OCI-LY1 (cell line): ENCODE data around the gene GJA9.

Source experiments
- EZH2 ChIP-seq: fragments of 200-600 bp; sonication (generic), shearing (Covaris generic); IDR thresholded peaks from 2 replicates; pipeline ENCODE4 v1.8.0; 2017; ENCODE audit warnings: borderline replicate concordance, mixed run types, mild to moderate bottlenecking, antibody characterized with exemption, low read length, moderate library complexity, mixed read lengths
- TF ChIP-seq, protein P1 (sequence below): fragments of 200-600 bp; sonication (generic), shearing (Covaris generic); IDR thresholded peaks from 2 replicates; pipeline ENCODE4 v1.5.1; 2017; ENCODE audit warnings: mild to moderate bottlenecking, antibody characterized with exemption, low read length, moderate library complexity, mixed read lengths

DNA sequence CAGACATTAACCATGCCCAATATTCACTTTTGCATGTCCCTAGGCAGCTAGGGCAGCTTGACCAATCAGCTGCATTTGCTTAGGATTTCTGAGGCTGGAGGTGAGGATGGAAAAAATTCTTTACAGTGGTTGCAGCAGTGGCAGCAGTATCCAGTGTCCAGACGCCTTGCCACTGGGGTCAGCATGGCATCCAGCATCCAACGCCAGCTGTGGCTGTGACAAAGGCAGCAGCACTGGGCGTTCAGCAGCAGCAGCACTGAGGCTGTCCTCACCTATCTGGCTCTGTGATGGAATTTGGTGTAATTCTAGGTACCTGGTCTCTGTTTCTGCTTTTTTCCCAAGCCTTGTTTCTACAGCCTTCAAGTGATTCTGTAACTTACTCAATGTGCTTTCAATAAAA is 44.7 kb upstream of the GJA9 start:
- TF ChIP-seq, protein P1, sequence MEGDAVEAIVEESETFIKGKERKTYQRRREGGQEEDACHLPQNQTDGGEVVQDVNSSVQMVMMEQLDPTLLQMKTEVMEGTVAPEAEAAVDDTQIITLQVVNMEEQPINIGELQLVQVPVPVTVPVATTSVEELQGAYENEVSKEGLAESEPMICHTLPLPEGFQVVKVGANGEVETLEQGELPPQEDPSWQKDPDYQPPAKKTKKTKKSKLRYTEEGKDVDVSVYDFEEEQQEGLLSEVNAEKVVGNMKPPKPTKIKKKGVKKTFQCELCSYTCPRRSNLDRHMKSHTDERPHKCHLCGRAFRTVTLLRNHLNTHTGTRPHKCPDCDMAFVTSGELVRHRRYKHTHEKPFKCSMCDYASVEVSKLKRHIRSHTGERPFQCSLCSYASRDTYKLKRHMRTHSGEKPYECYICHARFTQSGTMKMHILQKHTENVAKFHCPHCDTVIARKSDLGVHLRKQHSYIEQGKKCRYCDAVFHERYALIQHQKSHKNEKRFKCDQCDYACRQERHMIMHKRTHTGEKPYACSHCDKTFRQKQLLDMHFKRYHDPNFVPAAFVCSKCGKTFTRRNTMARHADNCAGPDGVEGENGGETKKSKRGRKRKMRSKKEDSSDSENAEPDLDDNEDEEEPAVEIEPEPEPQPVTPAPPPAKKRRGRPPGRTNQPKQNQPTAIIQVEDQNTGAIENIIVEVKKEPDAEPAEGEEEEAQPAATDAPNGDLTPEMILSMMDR = no peak
- no peak for TF ChIP-seq EZH2
